Activated CD8-positive, alpha-beta memory T cell treated with anti-CD3 and anti-CD28 coated beads, Interleukin-2, amount 50 U/mL, for 48 hours (primary cell): ENCODE results near the gene CREBL2.
"Not testable (repeated sequence)": the region's sequence is repeated elsewhere in the genome, so short reads cannot be mapped to it uniquely, and the experiment has no call there.

ENCODE experiments used
- DNase-seq: peaks from one replicate; pipeline ENCODE4 v3.0.0-alpha.2; 2020

The CREBL2 gene

GRCh38 chr12:12642916-12643315, 31.2 kb downstream of the CREBL2 start:
- DNase-seq, result no peak

DNA sequence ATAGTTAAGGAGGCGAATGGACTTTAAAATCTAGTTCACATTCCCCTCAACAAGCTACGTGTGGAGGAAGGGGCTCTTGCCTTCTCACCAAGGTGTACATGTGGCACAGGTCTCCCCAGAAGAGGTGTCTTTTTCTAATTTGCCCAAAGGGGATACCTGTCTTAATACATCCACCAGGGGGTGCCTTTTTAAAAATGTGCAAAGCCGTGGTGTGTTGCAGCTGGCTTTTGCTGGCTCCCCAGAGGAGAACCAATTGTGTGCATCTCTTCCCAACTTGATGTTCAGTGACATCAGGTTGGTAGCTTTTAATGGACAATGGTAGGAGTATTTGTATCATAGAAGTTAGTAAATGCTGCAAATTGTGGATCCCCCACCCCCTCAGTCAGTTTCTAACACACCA, 33.8 kb downstream of the CREBL2 start:
- DNase-seq, result no peak

DNA sequence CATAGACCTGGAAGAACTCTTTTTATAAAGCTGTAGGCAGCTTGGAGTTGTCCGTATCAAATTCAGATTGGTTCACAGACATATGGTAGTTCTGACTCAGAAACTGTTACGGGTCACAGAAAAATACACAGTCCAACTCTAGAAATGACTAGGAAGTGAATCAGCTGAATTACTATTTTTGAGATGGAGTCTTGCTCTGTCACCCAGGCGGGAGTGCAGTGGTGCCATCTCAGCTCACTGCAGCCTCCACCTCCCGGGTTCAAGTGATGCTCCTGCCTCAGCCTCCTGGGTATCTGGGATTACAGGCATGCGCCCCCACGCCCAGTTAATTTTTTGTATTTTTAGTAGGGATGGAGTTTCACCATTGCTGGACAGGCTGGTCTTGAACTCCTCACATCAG, 34.3 kb downstream of the CREBL2 start:
- DNase-seq, result not testable (repeated sequence)

DNA sequence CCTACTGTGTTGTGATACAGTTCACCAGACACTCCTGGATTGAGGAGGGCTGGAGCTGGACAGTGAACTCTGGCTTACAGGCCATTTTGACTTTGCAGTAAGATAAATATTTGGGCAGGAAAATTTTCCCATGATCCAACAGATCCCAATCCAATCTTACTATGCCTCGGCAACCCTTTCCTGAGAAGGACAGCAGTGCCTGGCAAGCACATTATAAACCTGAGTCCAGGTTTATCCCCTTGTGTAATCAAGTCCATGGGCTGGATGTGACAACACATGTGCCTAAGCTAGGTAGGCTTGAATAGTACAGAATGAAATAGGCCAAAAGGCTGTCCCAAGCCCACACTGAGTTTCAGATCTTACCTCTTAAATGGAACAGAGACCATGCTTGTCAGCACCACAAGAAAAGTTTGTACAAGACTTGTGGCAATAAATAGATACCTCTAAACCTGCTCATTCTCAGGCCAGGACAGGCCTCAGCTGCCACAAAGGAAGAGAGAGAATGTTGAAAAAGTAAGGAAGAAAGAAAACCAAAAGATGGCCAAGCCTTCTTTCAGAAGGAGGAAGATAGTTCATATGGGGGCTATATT, 34.9 kb downstream of the CREBL2 start:
- DNase-seq, result no peak

DNA sequence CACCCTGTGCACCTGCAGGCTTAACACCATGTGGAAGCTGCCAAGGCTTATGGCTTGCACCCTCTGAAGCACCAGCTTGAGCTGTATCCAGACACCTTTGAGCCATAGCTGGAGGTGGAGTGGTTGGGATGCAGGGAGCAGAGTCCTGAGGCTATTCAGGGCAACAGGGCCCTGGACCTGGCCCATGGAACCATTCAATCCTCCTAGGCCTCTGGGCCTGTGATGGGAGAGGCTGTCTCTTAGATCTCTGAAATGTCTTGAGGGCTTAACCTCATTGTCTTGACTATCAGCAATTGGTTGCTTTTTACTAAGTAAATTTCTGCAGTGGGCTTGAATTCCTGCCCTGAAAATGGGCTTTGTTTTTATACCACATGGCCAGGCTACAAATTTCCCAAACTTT, 36.6 kb downstream of the CREBL2 start:
- DNase-seq, result no peak

DNA sequence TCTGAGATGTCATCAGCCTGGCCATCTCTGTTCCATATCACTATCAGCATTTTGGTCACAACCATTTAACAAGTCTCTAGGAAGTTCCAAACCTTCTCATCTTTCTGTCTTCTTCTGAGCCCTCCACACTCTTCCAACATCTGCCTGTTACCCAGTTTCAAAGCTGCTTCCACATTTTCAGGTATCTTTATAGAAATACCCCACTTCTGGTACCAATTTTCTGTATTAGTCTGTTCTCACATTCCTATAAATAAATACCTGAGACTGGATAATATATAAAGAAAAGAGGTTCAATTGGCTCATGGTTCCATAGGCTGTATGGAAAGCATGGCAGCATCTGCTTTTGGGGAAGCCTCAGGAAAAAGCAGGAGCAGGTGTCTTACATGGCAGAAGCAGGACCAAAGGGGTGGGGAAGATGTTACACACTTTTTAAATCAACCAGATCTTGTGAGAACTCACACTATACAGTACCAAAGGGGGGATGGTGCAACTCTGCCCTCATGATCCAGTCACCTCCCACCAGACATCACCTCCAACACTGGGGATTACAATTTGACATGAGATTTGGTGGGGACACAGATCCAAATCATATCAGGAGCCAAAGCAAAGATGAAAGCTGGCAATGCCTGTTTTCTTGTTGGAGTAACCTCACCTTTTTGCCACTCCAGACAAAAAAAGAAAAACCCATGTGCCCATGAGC, 37.4 kb downstream of the CREBL2 start:
- no peak for DNase-seq

DNA sequence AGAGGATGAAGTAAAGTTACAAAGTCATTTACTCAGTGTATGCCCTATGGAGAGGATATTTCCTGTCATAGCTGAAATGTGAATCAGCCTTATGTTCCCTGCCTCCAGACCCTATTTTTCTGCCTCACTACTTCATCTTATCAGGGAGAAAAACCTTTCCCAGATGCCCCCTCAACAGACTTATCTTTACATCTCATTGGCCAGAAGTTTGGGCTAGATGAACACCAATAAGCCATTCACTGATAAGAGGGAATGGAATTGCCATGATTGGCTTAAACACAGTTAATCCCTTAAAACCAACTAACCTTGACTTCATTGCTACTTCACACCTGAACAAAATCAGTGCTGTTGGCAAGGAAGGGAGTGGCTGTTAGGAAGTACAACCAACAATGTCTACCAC, 40.1 kb downstream of the CREBL2 start:
- no peak for DNase-seq

GRCh38 chr12:12652704-12653103, 41.0 kb downstream of the CREBL2 start:
- not testable (repeated sequence) for DNase-seq

DNA sequence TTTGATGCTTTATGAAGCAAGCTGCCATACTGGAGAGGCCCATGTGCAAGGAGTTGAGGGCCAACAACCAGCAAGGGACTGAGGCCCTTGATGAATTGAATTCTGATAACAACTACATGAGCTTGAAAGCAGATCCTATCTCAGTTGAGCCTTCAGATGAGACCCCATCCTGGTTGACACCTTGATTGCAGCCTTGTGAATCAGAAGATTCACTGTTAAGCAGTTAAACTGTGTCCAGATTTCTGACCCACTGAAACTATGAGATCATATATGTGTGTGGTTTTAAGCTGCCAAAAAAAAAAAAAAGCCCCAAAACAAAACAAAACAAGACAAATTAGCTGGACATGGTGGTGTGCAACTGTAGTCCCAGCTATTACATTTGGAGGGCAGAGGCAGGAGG, 42.2 kb downstream of the CREBL2 start:
- DNase-seq, result no peak

- DNase-seq, result no peak
Measured at GRCh38 chr12:12654691-12655460, 43.2 kb downstream of the CREBL2 start.

DNA sequence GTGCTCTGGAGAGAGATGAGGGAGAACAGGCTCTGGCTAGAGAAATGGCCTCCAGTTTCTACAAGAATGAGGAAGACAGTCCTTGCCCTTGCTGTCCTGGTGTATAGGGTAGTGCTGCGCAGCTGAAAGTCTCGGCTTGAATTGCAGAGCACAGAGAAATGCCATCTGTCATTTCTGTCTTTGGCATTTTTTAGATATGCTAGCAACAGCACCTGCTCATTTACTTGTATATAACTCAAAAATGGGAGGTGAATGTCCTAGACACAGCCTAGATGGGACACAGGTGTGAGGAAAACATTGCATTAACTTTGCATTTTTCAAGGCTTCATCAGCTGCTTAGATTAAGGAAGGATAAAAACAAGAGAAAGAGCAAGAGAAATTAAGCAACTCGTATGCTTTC, 48.5 kb downstream of the CREBL2 start:
- no peak for DNase-seq

GRCh38 chr12:12661086-12661856, 49.6 kb downstream of the CREBL2 start:
- DNase-seq, result no peak

- no peak for DNase-seq
Measured at GRCh38 chr12:12663644-12664294, 52.1 kb downstream of the CREBL2 start.

- no peak for DNase-seq
Measured at GRCh38 chr12:12665194-12665593, 53.5 kb downstream of the CREBL2 start.

- no peak for DNase-seq
Measured at GRCh38 chr12:12668005-12668404, 56.3 kb downstream of the CREBL2 start.

DNA sequence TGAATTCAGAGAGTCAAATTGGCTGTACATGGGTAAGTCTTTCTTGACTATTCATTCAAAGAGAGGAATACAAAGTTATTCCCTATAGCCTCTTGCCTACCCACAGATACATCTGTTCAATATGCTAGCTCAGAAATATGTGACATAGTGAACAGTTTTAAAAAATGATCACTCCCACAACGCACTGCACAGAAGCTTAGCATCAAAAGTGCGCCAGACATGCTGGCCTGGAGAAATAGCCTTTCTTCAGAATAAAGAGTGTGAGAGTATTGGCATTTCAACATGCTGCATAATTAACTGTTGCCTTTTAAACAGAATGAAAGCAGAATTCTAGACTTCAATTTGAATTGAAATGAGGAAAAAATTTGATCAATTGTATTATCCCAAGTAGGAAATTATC, 57.3 kb downstream of the CREBL2 start:
- DNase-seq, result no peak

GRCh38 chr12:12671850-12672660, 60.4 kb downstream of the CREBL2 start:
- no peak for DNase-seq

DNA sequence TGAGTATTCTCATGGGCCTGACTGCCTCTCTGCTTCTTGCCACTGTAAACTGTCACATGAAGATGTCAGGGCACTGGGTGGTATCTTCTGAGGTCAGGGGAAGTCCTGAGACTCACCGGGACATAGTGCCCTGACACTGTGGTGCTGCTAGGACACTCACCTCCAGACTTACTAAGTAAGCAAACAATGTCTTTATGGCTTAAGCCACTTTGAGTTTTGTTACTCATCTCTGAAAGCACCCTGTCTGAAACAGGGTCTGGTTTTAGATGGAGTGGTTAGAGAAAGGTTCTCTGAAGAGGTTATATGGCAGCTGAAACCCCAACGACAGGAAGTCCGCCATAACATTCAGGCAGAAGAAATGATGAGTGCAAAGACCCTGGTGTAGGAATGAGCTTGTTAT, 61.6 kb downstream of the CREBL2 start:
- peak; percentile 59 for DNase-seq

DNA sequence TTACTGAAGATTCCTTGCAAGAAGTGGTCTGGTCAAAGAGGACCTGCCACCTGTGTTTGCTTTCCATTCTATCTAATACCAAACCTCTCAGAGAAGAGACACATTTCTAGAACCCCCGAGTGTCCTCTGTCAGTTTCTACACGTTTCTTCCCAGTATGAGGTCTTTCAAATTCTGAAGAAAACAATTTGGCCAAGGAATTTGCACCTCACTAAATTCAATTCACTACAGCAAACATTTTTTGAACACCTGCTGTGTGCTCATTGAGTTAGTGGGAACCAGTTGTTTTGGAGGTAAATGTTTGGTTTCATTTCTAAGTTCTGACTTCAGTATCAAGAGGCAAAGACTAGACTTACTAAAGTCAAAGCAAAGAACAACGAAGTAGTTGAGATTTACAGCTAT, 64.9 kb downstream of the CREBL2 start:
- no peak for DNase-seq

- DNase-seq, result no peak
Measured at GRCh38 chr12:12681061-12681765, 69.5 kb downstream of the CREBL2 start.

DNA sequence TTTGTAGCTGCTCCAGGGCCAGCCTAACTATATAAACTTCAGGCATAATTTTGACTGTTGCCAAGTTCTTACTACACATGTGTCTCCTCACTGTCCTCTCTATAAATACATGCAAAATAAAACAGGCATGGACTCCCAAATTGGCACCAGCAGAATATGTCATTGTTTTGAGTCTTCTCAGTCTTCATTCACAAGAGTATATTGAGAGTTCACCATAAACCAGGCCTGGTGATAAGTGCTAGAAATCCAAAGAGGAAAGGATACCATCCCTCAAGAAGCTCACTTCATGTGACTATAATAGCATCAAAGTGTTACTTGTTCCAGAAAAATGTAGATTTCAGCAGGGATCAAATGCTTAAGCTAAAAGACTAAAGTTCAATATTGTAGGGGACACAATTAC, 70.6 kb downstream of the CREBL2 start:
- no peak for DNase-seq
